ENCODE results near the gene PIK3CB. TPM values are rescaled to one million over a fixed set of nuclear protein-coding genes. Genes with fewer than 3 reads are reported as not detected.

Gene PIK3CB
- total RNA-seq (2014; rRNA removed; shearing (Covaris generic)): 7.6 and 21.9 TPM in 2 replicates

DNA sequence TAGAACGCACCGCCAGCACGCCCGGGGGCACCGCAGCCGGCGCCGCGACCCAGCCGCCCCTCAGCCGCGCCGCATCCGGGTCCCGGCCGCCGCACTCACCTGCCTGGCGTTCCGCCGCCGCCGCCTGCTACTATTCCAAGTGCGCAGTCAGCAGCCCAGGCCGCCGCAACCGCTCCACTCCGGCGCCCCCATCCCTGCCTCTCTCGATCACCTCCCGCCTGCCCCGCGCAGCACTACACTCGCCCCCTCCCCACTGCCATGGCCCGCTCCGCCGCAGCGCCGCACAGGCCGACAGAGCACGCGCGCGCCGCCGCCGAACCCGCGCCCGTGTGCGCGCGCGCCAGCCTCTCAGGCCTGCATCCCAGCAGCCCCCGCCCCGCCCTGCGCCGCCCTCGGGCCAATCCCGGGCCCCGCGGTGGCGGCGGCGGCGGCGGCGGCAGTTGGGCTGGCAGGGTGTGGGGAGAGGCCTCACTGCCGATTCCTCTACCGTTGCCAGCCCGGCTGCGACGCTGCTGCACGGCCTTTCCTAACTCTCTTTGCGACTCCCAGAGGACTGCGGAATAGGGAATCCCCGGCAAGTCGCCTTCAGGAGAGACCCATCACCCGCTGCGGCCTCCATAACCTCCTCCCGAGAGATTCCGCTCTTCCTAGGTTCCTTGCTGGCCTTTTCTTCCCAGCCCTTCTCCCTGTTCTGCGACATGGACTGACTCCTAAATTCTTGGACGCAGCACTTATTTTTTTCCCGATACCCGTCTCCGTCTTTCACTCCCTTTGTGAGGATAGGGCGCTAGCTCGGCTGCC lies at the start of gene PIK3CB:
PIK3CB (minus strand) TSS at position 333 of the 801 bp plus-strand sequence. CDS start 75,585 bp downstream, outside the sequence.
- peak; percentile 89 for DNase-seq (ENCODE audit: low read depth)

DNA sequence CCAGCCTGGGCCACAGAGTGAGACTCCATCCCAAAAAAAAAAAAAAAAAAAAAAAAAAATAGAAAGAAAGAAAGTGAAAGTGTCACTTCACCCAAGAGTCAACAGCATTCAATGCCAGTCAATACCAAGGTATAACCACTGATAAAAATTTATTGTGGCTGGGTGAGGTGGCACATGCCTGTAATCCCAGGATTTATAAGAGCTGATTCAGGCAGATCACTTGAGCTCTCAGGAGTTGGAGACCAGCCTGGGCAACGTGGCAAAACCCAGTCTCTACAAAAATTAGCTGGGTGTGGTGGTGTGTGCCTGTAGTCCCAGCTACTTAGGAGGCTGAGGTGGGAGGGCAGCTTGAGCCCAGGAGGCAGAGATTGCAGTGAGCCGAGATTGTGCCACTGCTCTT lies 46.5 kb upstream of the PIK3CB start:
- peak; percentile 36 for DNase-seq (ENCODE audit: low read depth)

DNA sequence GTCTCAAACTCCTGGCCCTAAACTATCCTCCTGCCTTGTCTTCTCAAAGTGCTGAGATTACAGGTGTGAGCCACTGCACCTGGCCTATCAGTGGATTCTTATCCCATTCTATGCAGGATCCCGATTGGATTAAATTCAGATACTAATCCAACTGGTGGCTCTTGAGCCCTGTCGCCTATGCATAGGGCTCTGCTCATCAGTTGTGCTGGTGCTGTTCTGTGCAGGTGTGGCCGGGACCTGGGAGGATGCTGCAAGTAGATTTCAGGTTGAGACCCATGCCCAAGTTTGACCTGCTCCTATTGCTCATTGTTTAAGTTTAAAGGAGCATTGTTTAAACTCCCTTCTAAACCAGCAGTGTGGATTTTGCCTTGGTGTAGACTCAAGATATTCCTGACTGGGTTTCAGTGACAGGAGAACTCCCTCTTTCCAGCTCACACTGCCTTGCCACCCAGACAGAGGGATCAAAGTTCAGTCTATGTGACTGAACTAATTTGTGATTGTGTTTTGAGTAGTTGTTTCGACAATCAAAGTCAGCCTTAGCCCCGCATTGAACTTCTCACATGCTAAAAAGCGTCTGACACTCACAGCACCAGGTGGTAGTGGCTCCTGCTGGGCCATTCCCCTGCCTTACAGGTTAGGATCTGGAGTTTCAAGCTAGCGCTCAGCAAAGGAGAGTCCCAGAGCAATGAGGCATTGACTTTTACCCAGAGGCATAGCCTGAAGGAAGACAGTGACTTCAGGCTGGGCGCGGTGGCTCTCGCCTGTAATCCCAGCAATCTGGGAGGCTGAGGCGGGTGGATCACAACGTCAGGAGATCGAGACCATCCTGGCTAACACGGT lies 45.0 kb upstream of the PIK3CB start:
- no peak for DNase-seq (ENCODE audit: low read depth)

DNA sequence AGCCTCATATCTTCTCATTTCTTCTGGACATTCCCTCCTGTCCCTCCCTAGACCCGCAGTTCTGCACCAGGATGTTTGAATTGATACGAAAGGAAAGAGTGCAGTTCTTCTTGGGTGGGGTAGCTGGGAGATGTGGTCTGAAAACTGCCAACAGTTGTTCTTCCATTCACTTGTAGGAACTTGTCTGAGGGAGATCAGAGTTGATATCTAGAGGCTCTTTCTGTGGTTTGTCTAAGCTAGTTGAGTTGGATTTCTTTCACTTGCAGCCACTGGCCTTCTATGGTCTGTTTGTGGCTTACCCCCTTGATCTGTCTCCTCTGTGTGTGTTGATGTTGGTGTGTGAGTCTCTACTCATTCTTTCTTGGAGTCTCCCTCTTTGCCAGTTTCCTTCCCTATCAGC lies 42.5 kb upstream of the PIK3CB start:
- no peak for DNase-seq (ENCODE audit: low read depth)

DNA sequence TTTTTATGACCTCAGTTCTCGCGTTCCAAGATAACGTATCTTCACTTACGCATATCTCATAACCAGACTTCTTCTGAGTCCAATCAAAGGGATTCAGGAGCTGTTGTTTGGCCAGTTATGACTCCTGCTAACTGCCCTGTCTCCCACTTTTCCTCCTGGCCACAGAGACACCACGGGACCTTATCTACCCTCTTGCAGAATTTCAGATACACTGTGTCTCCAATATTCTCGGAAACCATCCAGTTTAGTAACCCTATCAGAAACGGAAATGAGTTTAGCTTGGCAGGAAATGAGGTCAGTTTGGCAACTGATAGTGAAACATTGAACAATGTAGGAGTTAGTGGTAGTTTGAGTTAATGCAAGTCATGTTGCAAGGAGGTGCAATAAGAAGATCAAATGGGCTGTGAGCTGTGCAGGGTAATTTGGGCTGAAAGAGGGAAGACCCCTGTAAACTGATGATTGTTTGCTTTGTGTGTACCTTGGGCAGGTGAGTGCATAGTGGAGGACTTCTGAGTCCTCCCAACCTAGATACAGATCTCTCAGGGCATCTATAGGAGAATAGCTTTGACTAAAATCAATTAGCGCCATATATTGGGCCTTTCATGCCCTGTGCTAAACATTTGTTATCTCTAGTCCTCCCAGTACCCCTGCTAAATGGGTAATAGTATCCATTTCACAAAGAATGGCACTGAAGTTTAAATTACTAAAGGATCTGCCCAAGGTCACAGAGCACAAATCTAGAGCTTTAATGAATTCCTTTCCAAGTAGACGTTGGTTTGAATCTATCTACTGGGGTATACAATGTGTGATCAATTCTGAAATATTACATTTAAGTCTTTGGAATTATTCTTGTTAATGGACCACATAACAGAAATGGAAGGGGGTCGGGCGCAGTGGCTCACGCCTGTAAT lies 41.3 kb upstream of the PIK3CB start:
- no peak for DNase-seq (ENCODE audit: low read depth)

DNA sequence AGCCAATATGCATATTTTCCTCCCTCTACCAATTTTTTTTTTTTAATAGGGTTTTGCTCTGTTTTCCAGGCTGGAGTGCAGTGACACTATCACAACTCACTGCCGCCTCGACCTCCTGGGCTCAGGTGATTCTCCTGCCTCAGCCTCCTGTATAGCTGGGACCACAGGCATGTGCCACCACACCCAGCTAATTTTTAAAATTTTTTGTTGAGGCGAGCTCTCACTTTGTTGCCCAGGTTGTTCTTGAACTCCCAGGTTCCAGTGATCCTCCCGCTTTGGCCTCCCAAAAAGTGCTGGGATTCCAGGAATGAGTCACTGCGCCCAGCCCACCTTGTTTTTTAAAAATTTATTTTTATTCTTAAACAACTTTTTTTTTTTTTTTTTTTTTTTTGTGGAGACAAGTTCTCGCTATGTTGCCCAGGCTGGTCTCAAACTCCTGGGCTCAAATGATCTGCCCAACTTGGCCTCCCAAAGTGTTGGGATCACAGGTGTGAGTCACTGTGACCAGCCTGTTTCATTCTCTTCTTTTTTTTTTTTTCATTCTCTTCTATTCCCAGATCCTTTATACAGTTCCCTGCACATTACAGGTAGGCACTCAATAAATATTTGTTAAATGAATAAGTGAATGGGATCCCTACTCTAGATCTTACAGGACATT lies 40.5 kb upstream of the PIK3CB start:
- DNase-seq (ENCODE audit: low read depth): no peak

DNA sequence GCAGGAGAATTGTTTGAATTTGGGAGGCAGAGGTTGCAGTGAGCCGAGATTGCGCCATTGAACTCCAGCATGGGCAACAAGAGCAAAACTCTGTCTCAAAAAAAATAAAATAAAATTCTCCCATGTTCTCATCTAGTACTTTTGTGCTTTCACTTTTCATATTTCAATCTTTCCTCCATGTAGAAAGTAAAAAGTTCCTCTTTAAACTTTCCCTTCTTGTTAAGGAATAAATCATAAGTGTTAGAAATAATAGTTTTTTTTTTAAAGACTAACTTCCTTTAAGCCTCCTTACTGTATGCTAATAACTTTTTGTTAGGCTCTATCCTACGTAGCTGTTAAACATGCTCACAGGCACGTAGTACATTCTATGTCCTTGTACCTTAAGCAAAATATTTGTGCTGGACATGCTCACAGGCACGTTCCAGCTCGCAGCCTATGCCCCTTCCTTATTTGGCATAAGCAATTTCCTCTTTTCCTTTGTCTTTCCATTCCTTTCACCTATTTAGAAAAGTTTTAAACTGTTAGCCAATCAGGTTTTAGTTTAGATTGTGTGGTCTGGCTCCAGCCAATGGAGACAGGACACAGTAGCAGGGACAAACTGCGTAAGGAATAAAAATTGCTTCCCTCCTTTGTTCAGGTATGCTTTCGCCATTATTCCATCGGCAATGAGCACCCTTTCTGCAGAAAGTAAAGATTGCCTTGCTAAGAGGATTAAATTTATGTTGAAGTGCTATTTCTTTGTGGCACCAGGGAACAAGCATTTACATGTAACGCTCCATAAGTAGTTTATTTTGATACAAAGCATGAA lies 38.9 kb upstream of the PIK3CB start:
- DNase-seq (ENCODE audit: low read depth): no peak

DNA sequence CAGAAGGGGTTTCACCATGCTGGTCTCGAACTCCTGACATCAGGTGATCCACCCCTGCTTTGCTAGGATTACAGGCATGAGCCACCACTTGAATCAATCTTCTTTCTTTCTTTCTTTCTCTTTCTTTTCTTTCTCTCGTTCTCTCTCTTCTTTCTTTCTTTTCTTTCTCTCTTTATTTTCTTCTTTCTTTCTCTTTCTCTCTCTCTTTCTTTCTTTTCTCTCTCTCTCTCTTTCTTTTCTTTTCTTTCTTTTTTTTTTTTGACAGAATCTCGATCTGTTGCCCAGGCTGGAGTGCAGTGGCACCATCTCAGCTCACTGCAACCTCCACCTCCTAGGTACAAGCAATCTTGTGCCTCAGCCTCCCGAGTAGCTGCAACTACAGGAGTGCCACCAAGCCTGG lies 37.9 kb upstream of the PIK3CB start:
- no peak for DNase-seq (ENCODE audit: low read depth)

DNA sequence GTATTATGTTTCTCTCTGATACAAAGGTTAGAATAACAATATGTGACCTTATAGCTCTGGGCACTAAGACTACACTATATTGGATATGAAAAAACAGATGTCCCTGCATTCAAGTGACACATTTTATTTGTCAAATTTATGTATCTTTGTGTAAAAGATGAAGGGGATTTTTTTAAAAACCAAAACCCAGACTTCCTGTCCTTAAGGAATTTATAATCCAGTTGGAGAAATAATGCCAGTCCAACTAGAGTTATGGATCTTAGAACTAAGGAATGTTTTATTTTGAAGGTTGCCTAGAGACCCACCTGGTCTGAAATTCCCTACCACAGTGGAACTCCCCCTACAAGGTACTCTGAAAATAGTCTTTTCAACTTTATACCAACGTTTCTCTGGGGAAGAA lies 33.3 kb upstream of the PIK3CB start:
- peak; percentile 61 for DNase-seq (ENCODE audit: low read depth)

DNA sequence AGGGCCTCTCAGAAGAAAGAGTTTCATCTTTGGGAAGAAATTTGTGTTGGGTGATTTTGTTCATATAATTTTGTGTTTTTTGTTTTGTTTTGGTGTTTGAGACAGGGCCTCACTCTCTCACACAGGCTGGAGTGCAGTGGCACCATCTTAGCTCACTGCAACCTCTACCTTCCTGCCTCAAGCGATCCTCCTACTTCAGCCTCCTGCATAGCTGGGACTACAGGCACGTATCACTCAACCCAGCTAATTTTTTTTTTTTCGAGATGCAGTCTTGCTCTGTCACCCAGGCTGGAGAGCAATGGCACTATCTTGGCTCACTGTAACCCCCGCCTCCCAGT lies 29.0 kb upstream of the PIK3CB start:
- DNase-seq (ENCODE audit: low read depth): no peak

DNA sequence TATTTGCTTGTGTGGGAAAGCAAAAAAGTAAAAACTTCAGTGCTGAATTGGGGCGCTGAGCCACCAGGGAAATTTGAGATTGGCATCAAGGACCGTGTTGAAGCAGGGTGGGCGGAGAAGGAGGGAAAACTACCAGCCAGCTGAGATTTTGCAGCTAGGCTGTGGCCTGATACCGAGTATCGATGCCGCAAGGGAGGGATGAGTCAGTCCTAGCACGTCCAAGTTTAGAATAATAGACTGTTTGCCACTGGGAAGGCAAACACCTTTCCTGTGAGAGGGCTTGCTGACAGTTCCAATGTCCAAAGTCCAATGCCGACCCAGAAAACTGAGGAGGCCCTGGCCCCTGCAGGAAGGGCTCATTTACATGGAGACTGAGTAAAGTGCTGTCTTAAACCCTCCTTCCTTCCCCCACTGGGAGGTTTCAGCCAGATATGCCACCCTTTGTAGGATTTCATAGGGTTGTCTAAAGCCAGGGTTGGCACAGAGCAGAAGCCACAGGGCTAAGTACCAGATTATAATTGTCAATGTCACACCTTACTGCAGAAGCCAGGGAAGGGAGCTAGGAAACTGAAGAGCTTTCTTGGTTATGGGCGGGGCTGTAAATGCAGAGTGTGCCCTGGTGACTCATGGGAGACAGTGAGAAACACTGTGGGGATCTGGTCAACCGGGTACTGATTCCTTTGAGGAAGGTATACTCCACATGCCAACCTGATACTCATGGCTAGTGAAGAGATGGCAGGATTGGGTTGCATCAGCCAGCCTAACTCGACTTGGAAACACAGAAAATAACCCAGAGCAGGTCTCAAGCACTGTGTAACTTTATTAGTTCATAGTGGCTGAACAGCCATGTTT lies 28.4 kb upstream of the PIK3CB start:
- peak; percentile 94 for DNase-seq (ENCODE audit: low read depth)

DNA sequence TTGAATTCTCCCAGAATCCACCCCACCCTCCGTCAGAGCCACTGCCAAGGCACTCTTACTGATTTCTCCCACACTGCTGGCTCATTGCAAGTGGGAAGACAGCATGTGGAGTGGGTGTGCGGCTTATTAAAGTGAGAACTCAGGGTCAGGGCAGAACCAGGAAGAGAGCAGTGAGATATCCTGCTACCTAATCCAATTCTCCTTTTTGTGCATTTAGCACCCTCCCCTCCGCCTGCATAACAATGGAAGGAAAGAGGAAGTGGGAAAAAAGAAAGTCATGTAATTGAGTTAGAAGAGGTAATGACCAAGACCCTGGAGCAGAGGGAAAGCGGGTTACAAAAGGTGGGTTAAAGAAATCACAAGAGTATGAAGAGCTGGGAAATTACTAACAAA lies 27.8 kb upstream of the PIK3CB start:
- peak; percentile 31 for DNase-seq (ENCODE audit: low read depth)

DNA sequence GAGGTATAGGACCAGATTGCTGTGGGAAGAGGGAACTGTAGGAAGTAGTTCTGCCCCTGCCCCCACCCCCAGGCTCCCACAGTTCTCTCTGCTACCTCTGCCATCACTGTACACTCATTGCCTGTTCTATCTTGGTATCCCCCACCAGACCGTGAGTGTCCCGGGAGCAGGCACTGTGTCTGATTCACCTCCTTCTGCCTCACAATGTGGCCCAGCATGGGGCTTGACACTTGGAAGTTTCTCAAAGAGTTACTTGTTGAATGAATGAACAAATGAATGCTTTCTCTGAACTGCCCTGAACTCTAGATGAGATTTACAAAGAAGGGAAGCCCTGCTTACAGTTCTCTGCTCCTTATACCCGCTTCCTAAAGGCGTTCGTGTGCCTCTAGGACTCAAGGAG lies 27.1 kb upstream of the PIK3CB start:
- DNase-seq (ENCODE audit: low read depth): peak; percentile 82

DNA sequence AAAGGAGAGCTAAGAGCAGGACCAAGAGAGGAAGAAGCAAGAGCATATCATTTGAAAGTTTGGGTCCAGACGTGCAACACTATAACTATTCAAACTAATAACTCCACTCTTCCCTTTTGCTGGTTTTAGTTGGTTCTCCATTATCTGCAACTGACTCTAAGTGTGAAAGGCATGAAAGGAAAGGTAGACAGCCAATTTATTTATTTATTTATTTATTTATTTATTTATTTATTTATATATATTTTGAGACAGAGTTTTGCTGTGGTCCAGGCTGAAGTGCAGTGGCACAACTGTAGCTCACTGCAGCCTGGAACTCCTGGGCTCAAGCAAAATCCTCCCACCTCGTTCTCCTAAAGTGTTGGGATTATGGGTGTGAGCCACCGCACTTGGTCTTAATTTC lies 22.1 kb upstream of the PIK3CB start:
- DNase-seq (ENCODE audit: low read depth): no peak

DNA sequence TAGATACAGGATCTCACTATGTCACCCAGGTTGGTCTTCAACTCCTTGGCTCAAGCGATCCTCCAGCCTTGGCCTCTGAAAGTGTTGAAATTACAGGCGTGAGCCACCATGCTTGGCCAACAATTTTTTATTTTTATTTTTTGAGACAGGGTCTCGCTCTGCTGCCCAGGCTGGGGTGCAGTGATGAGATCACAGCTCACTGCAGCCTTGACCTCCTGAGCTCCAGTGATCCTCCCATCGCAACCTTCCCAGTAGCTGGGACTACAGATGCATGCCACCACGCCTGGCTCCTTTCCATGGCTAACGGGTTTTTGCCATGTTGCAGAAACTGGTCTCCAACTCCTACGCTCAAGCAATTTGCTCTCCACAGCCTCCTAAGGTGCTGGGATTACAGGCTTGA lies 20.2 kb upstream of the PIK3CB start:
- no peak for DNase-seq (ENCODE audit: low read depth)

DNA sequence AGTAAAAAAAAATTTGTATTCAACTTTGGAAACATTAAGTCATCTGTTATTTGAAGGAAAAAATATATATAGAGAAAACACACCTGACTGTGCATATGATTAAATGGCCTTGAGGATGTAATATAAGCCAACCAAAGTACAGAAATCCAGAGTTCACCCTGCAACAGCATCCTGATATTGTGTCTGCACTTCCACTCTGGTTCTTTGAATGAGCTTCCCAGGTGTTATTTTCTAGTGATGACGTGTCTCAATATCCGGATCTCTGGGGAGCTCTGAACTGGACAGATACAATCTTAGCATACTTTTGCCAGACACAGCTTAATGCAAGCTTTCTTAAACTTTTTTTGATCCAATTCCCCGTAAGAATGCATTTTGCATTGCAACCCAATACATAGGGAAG lies 19.5 kb upstream of the PIK3CB start:
- no peak for DNase-seq (ENCODE audit: low read depth)

DNA sequence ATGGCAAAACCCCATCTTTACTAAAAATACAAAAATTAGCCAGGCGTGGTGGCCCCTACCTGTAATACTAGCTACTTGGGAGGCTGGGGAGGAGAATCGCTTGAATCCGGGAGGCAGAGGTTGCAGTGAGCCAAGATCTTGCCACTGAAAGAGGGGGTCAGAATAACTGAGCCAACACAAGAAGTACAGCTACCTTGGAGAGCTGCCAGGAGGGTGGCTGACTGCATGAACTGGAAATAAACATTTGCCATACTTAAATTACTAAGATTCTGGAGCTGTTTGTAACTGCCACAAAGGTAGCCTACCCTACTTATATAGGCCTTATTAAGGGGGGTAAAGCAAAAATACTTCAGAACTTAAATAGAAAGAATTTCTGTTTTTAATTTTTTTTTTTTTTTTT lies 15.4 kb upstream of the PIK3CB start:
- DNase-seq (ENCODE audit: low read depth): peak; percentile 75

DNA sequence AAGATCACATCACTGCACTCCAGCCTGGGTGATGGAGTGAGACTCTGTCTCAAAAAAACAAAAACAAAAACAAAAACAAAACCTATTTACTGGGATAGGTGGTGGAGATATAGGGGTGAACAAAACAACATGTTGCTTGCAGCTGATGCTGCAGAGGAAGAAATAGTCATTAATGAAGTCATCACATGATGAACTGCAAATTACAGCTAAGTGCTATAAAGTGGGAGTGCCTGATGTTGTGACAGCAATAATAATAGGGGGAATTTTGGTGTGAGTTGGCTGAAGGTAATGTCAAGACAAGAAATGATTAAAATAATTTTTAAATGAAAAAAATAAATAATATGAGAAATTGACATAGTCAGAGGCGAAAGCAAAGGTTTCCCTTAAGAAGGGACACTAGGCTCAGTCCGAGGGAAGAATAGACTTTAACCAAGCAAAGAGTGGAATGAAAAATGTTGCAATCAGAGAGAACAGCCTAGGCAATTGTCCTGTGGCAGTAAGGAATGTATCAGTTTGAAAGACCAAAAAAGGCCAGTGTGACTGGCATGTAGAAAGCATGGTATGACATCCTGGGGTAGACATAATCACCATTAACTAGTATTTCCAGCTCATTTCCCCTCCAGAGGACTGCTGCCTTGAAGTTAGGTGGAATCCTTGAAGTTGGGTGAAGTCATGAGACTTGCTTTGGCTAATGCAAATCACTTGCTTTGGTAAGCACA lies 14.7 kb upstream of the PIK3CB start:
- DNase-seq (ENCODE audit: low read depth): no peak

DNA sequence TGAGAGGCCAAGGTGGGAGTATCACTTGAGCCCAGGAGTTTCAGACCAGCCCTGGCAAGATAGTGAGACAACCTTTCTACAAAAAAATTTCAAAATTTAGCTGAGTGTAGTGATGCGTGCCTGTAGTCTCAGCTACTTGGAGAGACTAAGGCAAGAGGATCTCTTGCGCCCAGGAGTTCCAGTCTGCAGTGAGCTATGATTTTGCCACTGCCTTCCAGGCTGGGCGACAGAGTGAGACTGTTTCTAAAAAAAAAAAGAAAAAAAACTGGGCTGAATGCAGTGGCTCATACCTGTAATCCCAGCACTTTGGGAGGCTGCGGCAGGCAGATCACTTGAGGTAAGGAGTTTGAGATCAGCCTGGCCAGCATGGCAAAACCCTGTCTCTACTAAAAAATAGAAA lies 14.0 kb upstream of the PIK3CB start:
- no peak for DNase-seq (ENCODE audit: low read depth)

Measured in M059J (cell line).